Body of pancreas (tissue), 4 donors: ENCODE data around the gene TMEM50B.

Experiments
- POLR2A ChIP-seq, 3 donors: fragments of 450-650 bp; IDR thresholded peaks; one replicate each; pipeline ENCODE4 v1.6.1; 2016; ENCODE audit warnings: antibody characterized with exemption in 3 of 3, mild to moderate bottlenecking in 2 of 3
- TF ChIP-seq, protein P1 (sequence below), 7 experiments: fragments of 450-650 bp in 4 of 7; fragments of 200-600 bp in 3 of 7; sonication (generic) in 3 of 7; IDR thresholded peaks; one replicate each; pipeline ENCODE4 v1.5.1; 2016 to 2019; ENCODE audit warnings: antibody characterized with exemption in 7 of 7

DNA sequence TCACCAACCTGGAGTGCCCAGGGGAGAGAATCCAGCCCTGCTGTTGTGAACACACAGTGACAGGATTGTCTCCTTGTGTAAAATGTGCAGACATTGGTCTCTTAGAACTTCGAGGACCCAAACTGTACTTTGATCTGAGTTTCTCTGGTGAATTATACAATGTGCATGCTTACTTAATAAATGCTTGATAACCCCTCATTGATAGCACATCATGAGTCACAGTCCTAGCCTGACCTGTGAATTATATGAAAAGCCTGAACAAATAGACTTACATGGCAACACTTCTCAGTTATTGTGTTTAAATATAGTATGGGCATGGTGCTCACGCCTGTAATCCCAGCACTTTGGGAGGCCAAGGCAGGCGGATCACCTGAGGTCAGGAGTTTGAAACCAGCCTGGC lies 53.9 kb downstream of the TMEM50B start:
- TF ChIP-seq, protein P1, sequence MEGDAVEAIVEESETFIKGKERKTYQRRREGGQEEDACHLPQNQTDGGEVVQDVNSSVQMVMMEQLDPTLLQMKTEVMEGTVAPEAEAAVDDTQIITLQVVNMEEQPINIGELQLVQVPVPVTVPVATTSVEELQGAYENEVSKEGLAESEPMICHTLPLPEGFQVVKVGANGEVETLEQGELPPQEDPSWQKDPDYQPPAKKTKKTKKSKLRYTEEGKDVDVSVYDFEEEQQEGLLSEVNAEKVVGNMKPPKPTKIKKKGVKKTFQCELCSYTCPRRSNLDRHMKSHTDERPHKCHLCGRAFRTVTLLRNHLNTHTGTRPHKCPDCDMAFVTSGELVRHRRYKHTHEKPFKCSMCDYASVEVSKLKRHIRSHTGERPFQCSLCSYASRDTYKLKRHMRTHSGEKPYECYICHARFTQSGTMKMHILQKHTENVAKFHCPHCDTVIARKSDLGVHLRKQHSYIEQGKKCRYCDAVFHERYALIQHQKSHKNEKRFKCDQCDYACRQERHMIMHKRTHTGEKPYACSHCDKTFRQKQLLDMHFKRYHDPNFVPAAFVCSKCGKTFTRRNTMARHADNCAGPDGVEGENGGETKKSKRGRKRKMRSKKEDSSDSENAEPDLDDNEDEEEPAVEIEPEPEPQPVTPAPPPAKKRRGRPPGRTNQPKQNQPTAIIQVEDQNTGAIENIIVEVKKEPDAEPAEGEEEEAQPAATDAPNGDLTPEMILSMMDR (IDR thresholded peaks at IDR 0.05) = no peak
- no peak for TF ChIP-seq POLR2A (IDR thresholded peaks at IDR 0.05)
